Ectodermal cell (in vitro differentiated cells): ENCODE results near the gene NR3C1.

ENCODE experiments used
- H3K27ac ChIP-seq: 2 replicates; pipeline ENCODE4 v1.7.0; 2013; ENCODE audit warnings: mild to moderate bottlenecking, low read depth, low read length; ENCODE audit not compliant: insufficient read depth, poor library complexity, severe bottlenecking
- H3K27me3 ChIP-seq: 2 replicates; pipeline ENCODE4 v1.7.0; 2013; ENCODE audit warnings: mild to moderate bottlenecking, low read length; ENCODE audit not compliant: insufficient read depth, control insufficient read depth, poor library complexity, severe bottlenecking
- H3K36me3 ChIP-seq: one replicate; pipeline ENCODE4 v1.7.0; 2013; ENCODE audit warnings: low read length; ENCODE audit not compliant: control insufficient read depth, insufficient read depth
- H3K4me1 ChIP-seq: one replicate; pipeline ENCODE4 v1.7.0; 2013; ENCODE audit warnings: low read length; ENCODE audit not compliant: control insufficient read depth, insufficient read depth
- H3K4me3 ChIP-seq: 2 replicates; pipeline ENCODE4 v1.7.0; 2013; ENCODE audit warnings: low read depth, low read length, control low read depth; ENCODE audit not compliant: insufficient read depth
- H3K9me3 ChIP-seq: 2 replicates; pipeline ENCODE4 v1.7.0; 2013; ENCODE audit warnings: mild to moderate bottlenecking, low read length, moderate library complexity; ENCODE audit not compliant: control insufficient read depth
- WGBS, 2 experiments: methylation state at CpG; one replicate each; pipeline ENCODE4 v1.1.7; 2013; ENCODE audit warnings: missing lambda C conversion rate in 2 of 2; 5-methylcytosine and 5-hydroxymethylcytosine counted together

Gene NR3C1

DNA sequence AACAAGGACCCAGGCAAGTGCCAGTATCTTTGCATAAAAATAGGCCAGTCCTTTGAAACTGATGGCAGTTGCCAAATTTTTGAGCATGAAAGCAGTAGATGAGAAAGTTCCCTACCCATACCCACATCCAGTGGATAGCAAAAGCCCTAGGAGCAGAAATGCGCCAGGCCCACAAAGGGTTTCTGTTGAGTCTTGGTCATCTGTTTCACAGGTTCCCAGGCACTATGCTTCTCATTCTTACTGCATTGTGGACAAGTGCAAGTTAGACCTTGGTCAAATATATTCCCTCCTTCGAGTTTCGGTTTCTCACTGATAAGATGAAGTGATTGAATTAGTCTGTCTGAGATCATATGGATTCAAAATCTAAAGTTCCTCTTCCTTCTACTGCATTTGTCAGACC is 152.3 kb downstream of the NR3C1 start:
- 98 to 99% methylated on average over 3 of the region's 3 CpGs for WGBS, 2 experiments
- no peaks in the 10 kb centered on the region for H3K27me3 ChIP-seq
- no peaks in the 10 kb centered on the region for H3K4me1 ChIP-seq
- H3K9me3 ChIP-seq = no peaks in the 10 kb centered on the region
- no peak overlapping the region for H3K4me3 ChIP-seq
- no peak overlapping the region for H3K27ac ChIP-seq
- H3K36me3 ChIP-seq = no peaks in the 10 kb centered on the region

- H3K9me3 ChIP-seq = no peaks in the 10 kb centered on the region
- no peaks in the 10 kb centered on the region for H3K27me3 ChIP-seq
- H3K4me3 ChIP-seq = no peak overlapping the region
- no peaks in the 10 kb centered on the region for H3K36me3 ChIP-seq
- WGBS, 2 experiments = 86 to 95% methylated on average over 2 of the region's 2 CpGs
- no peaks in the 10 kb centered on the region for H3K4me1 ChIP-seq
- no peak overlapping the region for H3K27ac ChIP-seq
These were observed 153.6 kb downstream of the NR3C1 start for GRCh38 chr5:143249851-143250250.

DNA sequence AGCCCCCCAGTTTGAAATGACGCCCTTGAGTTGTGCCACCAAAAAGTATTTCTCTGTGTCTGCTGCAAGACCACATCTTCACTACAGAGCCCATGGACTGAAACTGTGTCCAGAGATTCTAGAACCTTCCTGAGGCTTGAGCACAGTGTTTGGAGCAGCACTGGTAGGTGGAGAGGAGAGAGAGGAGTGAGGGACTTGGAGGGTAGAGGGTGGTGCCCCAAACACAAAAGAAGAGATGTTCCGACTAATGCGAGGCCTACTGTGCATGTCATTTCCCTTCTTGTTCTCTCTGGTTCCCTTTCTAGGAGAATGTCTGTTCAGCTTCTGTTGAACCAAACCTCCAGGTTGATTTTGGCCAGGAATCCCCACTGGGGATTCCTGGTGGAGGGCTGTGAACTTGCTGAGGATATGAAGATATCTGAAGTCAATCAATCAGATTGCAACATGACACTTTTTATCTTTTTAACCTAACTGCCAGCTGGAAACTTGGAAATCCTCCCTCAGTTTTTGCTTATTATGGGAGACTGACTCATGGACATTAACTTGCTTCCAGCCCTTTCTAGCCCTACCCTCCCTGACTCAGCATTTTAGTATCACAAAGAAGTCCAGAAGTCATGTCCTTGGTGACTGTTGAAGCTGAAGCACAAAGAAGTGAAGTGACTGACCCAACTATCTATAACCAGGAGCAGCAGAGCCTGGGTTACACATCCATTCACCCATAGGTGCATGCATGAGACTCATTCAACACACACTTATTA is 154.5 kb downstream of the NR3C1 start:
- WGBS, 2 experiments = 89 to 90% methylated on average over 3 of the region's 3 CpGs
- no peaks in the 10 kb centered on the region for H3K27me3 ChIP-seq
- no peaks in the 10 kb centered on the region for H3K4me1 ChIP-seq
- H3K36me3 ChIP-seq = no peaks in the 10 kb centered on the region
- H3K4me3 ChIP-seq = no peak overlapping the region
- H3K9me3 ChIP-seq = no peaks in the 10 kb centered on the region
- no peak overlapping the region for H3K27ac ChIP-seq

DNA sequence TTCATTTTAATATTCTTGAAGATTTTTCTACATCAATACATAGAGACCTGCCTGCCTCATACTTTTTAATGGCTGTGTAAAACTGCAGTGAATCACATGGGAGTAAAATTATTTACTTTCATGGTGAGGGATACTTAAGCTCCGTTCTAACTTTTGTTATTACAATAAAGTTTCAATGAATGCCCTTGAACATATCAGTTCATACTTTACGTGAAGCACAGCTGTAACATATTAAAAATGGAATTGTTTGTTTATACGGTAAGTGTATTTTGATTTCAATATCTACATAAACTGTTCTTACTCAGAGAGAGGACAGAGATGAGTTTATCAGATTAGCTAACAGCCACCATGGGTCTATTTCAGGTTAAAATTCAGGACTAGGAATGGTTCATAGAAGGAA is 155.1 kb downstream of the NR3C1 start:
- Histone ChIP-seq H3K27me3 (no peaks in the 10 kb centered on the region), H3K27ac (no peak overlapping the region), H3K9me3 (no peaks in the 10 kb centered on the region), H3K4me3 (no peak overlapping the region), H3K4me1 (no peaks in the 10 kb centered on the region), H3K36me3 (no peaks in the 10 kb centered on the region)
- WGBS, 2 experiments = 92 to 93% methylated on average over 2 of the region's 3 CpGs

- H3K36me3 ChIP-seq = no peaks in the 10 kb centered on the region
- no peak overlapping the region for H3K4me3 ChIP-seq
- H3K27ac ChIP-seq = no peak overlapping the region
- H3K4me1 ChIP-seq = no peaks in the 10 kb centered on the region
- no peaks in the 10 kb centered on the region for H3K27me3 ChIP-seq
- H3K9me3 ChIP-seq = no peaks in the 10 kb centered on the region
- 82 to 98% methylated on average over 1 of the region's 1 CpG for WGBS, 2 experiments
These were observed 156.2 kb downstream of the NR3C1 start for GRCh38 chr5:143247134-143247815.

GRCh38 chr5:143245929-143246561 is 157.4 kb downstream of the NR3C1 start:
- H3K9me3 ChIP-seq = no peaks in the 10 kb centered on the region
- no peaks in the 10 kb centered on the region for H3K4me1 ChIP-seq
- no peaks in the 10 kb centered on the region for H3K36me3 ChIP-seq
- no peaks in the 10 kb centered on the region for H3K27me3 ChIP-seq
- no peak overlapping the region for H3K27ac ChIP-seq
- 94 to 95% methylated on average over 11 of the region's 11 CpGs for WGBS, 2 experiments
- H3K4me3 ChIP-seq = no peak overlapping the region

DNA sequence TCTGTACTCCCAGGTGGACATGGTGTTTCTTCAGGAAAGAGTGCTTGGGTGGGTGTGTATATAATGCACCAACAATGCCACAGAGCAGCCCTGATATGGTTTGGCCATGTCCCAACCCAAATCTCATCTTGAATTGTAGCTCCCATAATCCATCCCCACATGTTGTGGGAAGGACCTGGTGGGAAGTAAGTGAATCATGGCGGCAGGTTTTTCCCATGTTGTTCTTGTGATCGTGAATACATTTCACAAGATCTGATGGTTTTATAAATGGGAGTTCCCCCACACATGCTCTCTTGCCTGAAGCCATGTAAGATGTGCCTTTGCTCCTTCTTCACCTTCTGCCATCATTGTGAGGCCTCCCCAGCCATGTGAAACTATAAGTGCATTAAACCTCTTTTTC is 158.5 kb downstream of the NR3C1 start:
- Histone ChIP-seq H3K9me3 (no peaks in the 10 kb centered on the region), H3K4me1 (no peaks in the 10 kb centered on the region), H3K27me3 (no peaks in the 10 kb centered on the region), H3K36me3 (no peaks in the 10 kb centered on the region), H3K27ac (no peak overlapping the region), H3K4me3 (no peak overlapping the region)
- WGBS, 2 experiments = 59 to 71% methylated on average over 2 of the region's 2 CpGs

- Histone ChIP-seq H3K9me3 (no peaks in the 10 kb centered on the region), H3K4me1 (no peaks in the 10 kb centered on the region), H3K4me3 (no peak overlapping the region), H3K27me3 (no peaks in the 10 kb centered on the region), H3K36me3 (no peaks in the 10 kb centered on the region), H3K27ac (no peak overlapping the region)
- WGBS, 2 experiments = 90 to 91% methylated on average over 16 of the region's 16 CpGs
These were observed 159.3 kb downstream of the NR3C1 start for GRCh38 chr5:143244000-143244736.

- 95 to 99% methylated on average over 6 of the region's 6 CpGs for WGBS, 2 experiments
- Histone ChIP-seq H3K27me3 (no peaks in the 10 kb centered on the region), H3K27ac (no peak overlapping the region), H3K9me3 (no peaks in the 10 kb centered on the region), H3K4me1 (no peaks in the 10 kb centered on the region), H3K36me3 (no peaks in the 10 kb centered on the region), H3K4me3 (no peak overlapping the region)
These were observed 160.4 kb downstream of the NR3C1 start for GRCh38 chr5:143243103-143243502.

DNA sequence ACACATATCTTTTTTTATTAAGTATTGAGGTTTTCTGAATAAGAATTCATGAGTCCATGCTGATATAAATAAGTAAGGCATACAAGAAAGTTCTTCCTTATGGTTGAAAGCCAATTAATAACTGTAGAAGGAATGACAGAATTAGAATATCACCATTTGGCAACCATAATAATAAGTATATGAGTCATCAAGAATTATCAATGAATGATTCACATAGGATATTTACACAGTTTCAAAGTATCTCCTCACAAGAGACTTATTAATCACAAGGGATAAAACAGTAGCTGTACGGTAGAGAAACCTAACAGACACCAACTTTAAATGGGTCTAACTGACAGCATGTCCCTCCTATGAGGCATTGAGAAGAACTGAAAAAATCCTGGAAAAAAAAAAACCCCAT is 161.6 kb downstream of the NR3C1 start:
- H3K9me3 ChIP-seq = no peaks in the 10 kb centered on the region
- no peaks in the 10 kb centered on the region for H3K27me3 ChIP-seq
- H3K4me3 ChIP-seq = no peak overlapping the region
- 83 to 90% methylated on average over 1 of the region's 1 CpG for WGBS, 2 experiments
- no peaks in the 10 kb centered on the region for H3K4me1 ChIP-seq
- no peaks in the 10 kb centered on the region for H3K36me3 ChIP-seq
- no peak overlapping the region for H3K27ac ChIP-seq
